Smooth muscle cell (in vitro differentiated cells): ENCODE results near the gene FAM8A1. TPM values are rescaled to one million over a fixed set of nuclear protein-coding genes. Genes with fewer than 3 reads are reported as not detected.

ENCODE experiments used
- DNase-seq: peaks from one replicate; lab custom pipeline; 2025; ENCODE audit not compliant: unreplicated experiment; lab: John Stamatoyannopoulos, UW
- H2AFZ ChIP-seq: fragments of 200-600 bp; sonication (generic); 2 replicates; pipeline ENCODE4 v1.6.0; 2016; ENCODE audit warnings: antibody characterized with exemption, low read depth, mild to moderate bottlenecking
- H3F3A ChIP-seq: fragments of 200-600 bp; sonication (generic); 2 replicates; pipeline ENCODE4 v1.6.0; 2017; ENCODE audit warnings: antibody characterized with exemption, low read depth
- H3K27ac ChIP-seq: fragments of 200-600 bp; sonication (generic); 2 replicates; pipeline ENCODE4 v1.5.1; 2016; ENCODE audit warnings: low read depth, mild to moderate bottlenecking
- H3K27me3 ChIP-seq: fragments of 200-600 bp; sonication (generic); 2 replicates; pipeline ENCODE4 v1.6.1; 2016; ENCODE audit warnings: low read depth, mild to moderate bottlenecking
- H3K36me3 ChIP-seq: fragments of 200-600 bp; sonication (generic); 2 replicates; pipeline ENCODE4 v1.5.1; 2016; ENCODE audit warnings: low read depth
- H3K4me1 ChIP-seq: fragments of 200-600 bp; sonication (generic); 2 replicates; pipeline ENCODE4 v1.5.1; 2016; ENCODE audit warnings: low read depth
- H3K4me2 ChIP-seq: fragments of 200-600 bp; sonication (generic); 2 replicates; pipeline ENCODE4 v1.6.0; 2016; ENCODE audit warnings: mild to moderate bottlenecking
- H3K4me3 ChIP-seq: fragments of 200-600 bp; sonication (generic); 2 replicates; pipeline ENCODE4 v1.5.1; 2016; ENCODE audit warnings: mild to moderate bottlenecking
- H3K79me2 ChIP-seq: fragments of 200-600 bp; sonication (generic); 2 replicates; pipeline ENCODE4 v1.6.0; 2016; ENCODE audit warnings: low read depth, mild to moderate bottlenecking
- H3K9ac ChIP-seq: fragments of 200-600 bp; sonication (generic); 2 replicates; pipeline ENCODE4 v1.6.0; 2016; ENCODE audit warnings: low read depth
- H3K9me3 ChIP-seq: fragments of 200-600 bp; sonication (generic); replicated peaks from 2 replicates; pipeline ENCODE4 v1.5.1; 2016; ENCODE audit warnings: low read depth
- H4K20me1 ChIP-seq: fragments of 200-600 bp; sonication (generic); 2 replicates; pipeline ENCODE4 v1.6.0; 2016; ENCODE audit warnings: low read depth
- CTCF ChIP-seq: fragments of 200-600 bp; sonication (generic); IDR thresholded peaks from 2 replicates; pipeline ENCODE4 v1.5.1; 2017; ENCODE audit warnings: borderline replicate concordance, mild to moderate bottlenecking, antibody characterized with exemption; ENCODE audit not compliant: insufficient read depth, poor library complexity, severe bottlenecking
- WGBS: methylation state at CpG from one replicate; pipeline ENCODE4 v1.1.7; 2016; ENCODE audit warnings: low lambda C conversion rate; 5-methylcytosine and 5-hydroxymethylcytosine counted together
- polyA plus RNA-seq: library from polyadenylated mRNA; unstranded; fragments of >200 nt; fragmentation: Nextera tagmentation; extraction: Ambion mirVana; gene quantifications from 2 replicates; pipeline ENCODE4 v1.2.1, GENCODE V29; 2016
- small RNA-seq: library from RNA; depleted of rRNA; stranded (forward); fragments of <200 nt; gene quantifications from one replicate; pipeline ENCODE3, GENCODE V24; 2014
- total RNA-seq: library from RNA; depleted of rRNA; stranded (reverse); fragments of >200 nt; gene quantifications from 2 replicates; pipeline ENCODE4 v1.2.3, GENCODE V29; 2014

FAM8A1 gene
- total and polyA plus RNA-seq, 2 experiments from 2014 or later, result 11.8 to 33.2 TPM

- Histone ChIP-seq H2AFZ (no peak overlapping the region), H4K20me1 (peaks cover 27% of the 10 kb centered on the region), H3K9ac (no peak overlapping the region), H3K36me3 (peaks cover 11% of the 10 kb centered on the region), H3K4me3 (no peak overlapping the region), H3K4me2 (no peak overlapping the region), H3K27ac (no peak overlapping the region), H3K9me3 (no peaks in the 10 kb centered on the region), H3K4me1 (no peaks in the 10 kb centered on the region), H3K79me2 (peaks cover 60% of the 10 kb centered on the region), H3K27me3 (no peaks in the 10 kb centered on the region), H3F3A (no peaks in the 10 kb centered on the region)
- 56% methylated on average over 3 of the region's 3 CpGs for WGBS
- TF ChIP-seq CTCF, result no peak
- DNase-seq, result no peak
These were observed 56.5 kb downstream of the FAM8A1 start for GRCh38 chr6:17656644-17657043.

Small RNA genes within 50 kb of the gene (small RNA-seq; reads per million reads assigned to genes)
- gene RNU6-190P (not detected), gene SUMO2P13 (not detected)

Other genes starting within 250 kb of the FAM8A1 start
- 16.8 and 19.0 TPM in 2 replicates for gene CAP2, start 206.7 kb upstream of the FAM8A1 start, total RNA-seq
- gene CAP2, start 206.7 kb upstream of the FAM8A1 start, polyA plus RNA-seq, result 19.7 and 27.7 TPM in 2 replicates
- gene NUP153, start 106.6 kb downstream of the FAM8A1 start, total RNA-seq, result 36.7 and 39.4 TPM in 2 replicates
- 8.1 and 9.7 TPM in 2 replicates for gene NUP153, start 106.6 kb downstream of the FAM8A1 start, polyA plus RNA-seq